IMR-90 (cell line): Measurements from ENCODE around the gene CCDC83. TPM values are rescaled to one million over a fixed set of nuclear protein-coding genes. Genes with fewer than 3 reads are reported as not detected.

Source experiments
- ATAC-seq: fragments of 200-7000 bp; cut with Tn5 transposase; 2 replicates; pipeline ENCODE4 v1.9.1; 2020; ENCODE audit warnings: low read depth, mild to moderate bottlenecking, moderate library complexity
- BruUV-seq: library from RNA; stranded (reverse); fragments of 400-500 nt; replicated peaks from 2 replicates; lab custom pipeline; 2021; lab: Mats Ljungman, UMichigan
- CTCF ChIA-PET: fragments of 300-600 bp; formaldehyde crosslinking; extraction: SDS; loops from one replicate; lab custom pipeline; 2021; ENCODE audit warnings: antibody characterized with exemption; lab: Yijun Ruan, JAX
- POLR2A ChIA-PET: fragments of 300-600 bp; sonication (Branson Sonifier 250); formaldehyde crosslinking; loops from one replicate; lab custom pipeline; 2022; ENCODE audit warnings: antibody characterized with exemption; ENCODE audit not compliant: unreplicated experiment; lab: Charles Lee
- DNase-seq: peaks from one replicate; pipeline ENCODE4 v3.0.0; 2013
- H2AFZ ChIP-seq: replicated peaks from 2 replicates; pipeline ENCODE3; 2013; ENCODE audit warnings: low read length, mild to moderate bottlenecking; ENCODE audit not compliant: poor library complexity
- H2AK5ac ChIP-seq: 2 replicates; pipeline ENCODE4 v1.6.1; 2013; ENCODE audit warnings: low read depth, low read length, inconsistent platforms
- H2AK9ac ChIP-seq: replicated peaks from 2 replicates; pipeline ENCODE3; 2013; ENCODE audit warnings: mild to moderate bottlenecking, low read depth, low read length, moderate library complexity; ENCODE audit not compliant: poor library complexity
- H2BK120ac ChIP-seq: 2 replicates; pipeline ENCODE4 v1.6.1; 2013; ENCODE audit warnings: low read depth, low read length, inconsistent platforms
- H2BK15ac ChIP-seq: 3 replicates; pipeline ENCODE4 v1.6.1; 2013; ENCODE audit warnings: low read depth, low read length, inconsistent platforms
- H2BK20ac ChIP-seq: 2 replicates; pipeline ENCODE4 v1.6.1; 2013; ENCODE audit warnings: low read depth, mild to moderate bottlenecking, inconsistent platforms, low read length, moderate library complexity
- H2BK5ac ChIP-seq: 2 replicates; pipeline ENCODE4 v1.6.1; 2013; ENCODE audit warnings: mild to moderate bottlenecking, low read depth, low read length, inconsistent platforms; ENCODE audit not compliant: poor library complexity, severe bottlenecking
- H3K14ac ChIP-seq: replicated peaks from 2 replicates; pipeline ENCODE4 v1.6.1; 2013; ENCODE audit warnings: low read depth, low read length, inconsistent platforms
- H3K18ac ChIP-seq: 2 replicates; pipeline ENCODE4 v1.6.1; 2013; ENCODE audit warnings: low read depth, low read length, control low read depth
- H3K23ac ChIP-seq: 2 replicates; pipeline ENCODE4 v1.6.1; 2013; ENCODE audit warnings: low read depth, low read length, inconsistent platforms
- H3K27ac ChIP-seq: 2 replicates; pipeline ENCODE4 v1.5.1; 2013; ENCODE audit warnings: mild to moderate bottlenecking, control low read depth, low read length; ENCODE audit not compliant: insufficient read depth
- H3K27me3 ChIP-seq: 2 replicates; pipeline ENCODE4 v1.6.1; 2013; ENCODE audit warnings: low read length; ENCODE audit not compliant: control insufficient read depth, insufficient read depth
- H3K36me3 ChIP-seq: 2 replicates; pipeline ENCODE4 v1.6.1; 2013; ENCODE audit warnings: low read length, mixed read lengths; ENCODE audit not compliant: control insufficient read depth, insufficient read depth
- H3K4ac ChIP-seq: 2 replicates; pipeline ENCODE4 v1.6.1; 2013; ENCODE audit warnings: low read depth, low read length, inconsistent platforms
- H3K4me1 ChIP-seq: 2 replicates; pipeline ENCODE4 v1.6.1; 2013; ENCODE audit warnings: low read length, mixed read lengths; ENCODE audit not compliant: control insufficient read depth, insufficient read depth
- H3K4me2 ChIP-seq: 2 replicates; pipeline ENCODE4 v1.6.1; 2013; ENCODE audit warnings: low read depth, mild to moderate bottlenecking, control low read depth, low read length, moderate library complexity
- H3K4me3 ChIP-seq: 2 replicates; pipeline ENCODE4 v1.5.1; 2013; ENCODE audit warnings: low read depth, mild to moderate bottlenecking, control low read depth, low read length, moderate library complexity; ENCODE audit not compliant: insufficient read depth
- H3K56ac ChIP-seq: 2 replicates; pipeline ENCODE4 v1.6.1; 2013; ENCODE audit warnings: low read length, inconsistent platforms; ENCODE audit not compliant: insufficient read depth; ENCODE audit errors: extremely low read depth
- H3K79me1 ChIP-seq, 2 experiments: 2 replicates each; pipeline ENCODE4 v1.6.1; 2013; ENCODE audit warnings: low read length in 2 of 2, inconsistent platforms in 1 of 2, low read depth in 1 of 2
- H3K9ac ChIP-seq: 2 replicates; pipeline ENCODE4 v1.6.1; 2013; ENCODE audit warnings: low read depth, low read length, control low read depth
- H3K9me1 ChIP-seq: 2 replicates; pipeline ENCODE4 v1.6.1; 2013; ENCODE audit warnings: low read length, inconsistent platforms; ENCODE audit not compliant: insufficient read depth
- H3K9me3 ChIP-seq: 2 replicates; pipeline ENCODE4 v1.6.1; 2013; ENCODE audit warnings: low read length; ENCODE audit not compliant: control insufficient read depth, insufficient read depth
- H4K20me1 ChIP-seq: 2 replicates; pipeline ENCODE4 v1.6.1; 2013; ENCODE audit warnings: low read length, inconsistent platforms; ENCODE audit not compliant: insufficient read depth
- H4K5ac ChIP-seq: 2 replicates; pipeline ENCODE4 v1.6.1; 2013; ENCODE audit warnings: mild to moderate bottlenecking, low read depth, low read length, control low read depth
- H4K8ac ChIP-seq, 2 experiments: 2 replicates each; pipeline ENCODE4 v1.6.1; 2013; ENCODE audit warnings: low read depth in 2 of 2, low read length in 2 of 2, control low read depth in 1 of 2, inconsistent platforms in 1 of 2
- H4K91ac ChIP-seq: 2 replicates; pipeline ENCODE4 v1.6.1; 2013; ENCODE audit warnings: low read depth, low read length, inconsistent platforms; ENCODE audit not compliant: insufficient read depth
- CHD1 ChIP-seq: IDR thresholded peaks from 2 replicates; pipeline ENCODE4 v1.6.1; 2012; ENCODE audit warnings: low read depth, low read length, improper control_type of control experiment
- MAFK ChIP-seq: IDR thresholded peaks from 2 replicates; pipeline ENCODE4 v1.6.1; 2012; ENCODE audit warnings: low read depth, low read length, improper control_type of control experiment
- MXI1 ChIP-seq: IDR thresholded peaks from 2 replicates; pipeline ENCODE4 v1.6.1; 2012; ENCODE audit warnings: low read depth, mild to moderate bottlenecking, low read length, moderate library complexity, borderline replicate concordance
- RAD21 ChIP-seq: IDR thresholded peaks from 2 replicates; pipeline ENCODE4 v1.6.1; 2012; ENCODE audit warnings: low read length, improper control_type of control experiment
- RCOR1 ChIP-seq: IDR thresholded peaks from 2 replicates; pipeline ENCODE4 v1.6.1; 2012; ENCODE audit warnings: mild to moderate bottlenecking, low read length, improper control_type of control experiment; ENCODE audit not compliant: insufficient replicate concordance
- RFX5 ChIP-seq: IDR thresholded peaks from 2 replicates; pipeline ENCODE4 v1.8.0; 2012; ENCODE audit warnings: low read depth, mild to moderate bottlenecking, low read length, moderate library complexity
- WGBS, 2 experiments: methylation state at CpG; one replicate each; pipeline versions ENCODE4 v1.1.5 to v1.1.7; 2013; ENCODE audit warnings: missing lambda C conversion rate in 2 of 2; ENCODE audit not compliant: insufficient read length in 1 of 2; ENCODE audit errors: extremely low coverage in 2 of 2; 5-methylcytosine and 5-hydroxymethylcytosine counted together
- dilution Hi-C: fragments of 300-500 bp; cut with HindIII; formaldehyde crosslinking; loops from one replicate; pipeline ENCODE4 v1.14.3; 2018; ENCODE audit warnings: low sequenced_read_pairs; ENCODE audit not compliant: unreplicated experiment
- in situ Hi-C: fragments of 300-500 bp; cut with MboI; formaldehyde crosslinking; loops from 3 replicates; pipeline ENCODE4 v1.14.3; 2019; ENCODE audit warnings: low sequenced_read_pairs, inconsistent platforms, mixed read lengths
- intact Hi-C: fragments of 100-400 bp; cut with micrococcal nuclease; formaldehyde crosslinking; loops from 2 replicates; pipeline ENCODE4 v1.10.0; 2022
- polyA plus RNA-seq, 3 experiments: library from polyadenylated mRNA; depleted of rRNA; stranded (reverse); fragments of >200 nt; gene quantifications; 2 replicates each; pipeline ENCODE4 v1.2.3, GENCODE V29; 2012; ENCODE audit warnings: low replicate concordance in 1 of 3
- total RNA-seq: library from RNA; depleted of rRNA; stranded (reverse); fragments of >200 nt; gene quantifications from 2 replicates; pipeline ENCODE4 v1.2.3, GENCODE V29; 2012
- TF ChIP-seq, protein P1 (sequence below): fragments of 150-350 bp; IDR thresholded peaks from 2 replicates; pipeline ENCODE4 v1.6.1; 2017; ENCODE audit warnings: mild to moderate bottlenecking, antibody characterized with exemption, low read length, low read depth

The CCDC83 gene
- total and polyA plus RNA-seq, 2 of the 4 experiments (the other 2 are of a cell fraction): not detected

DNA sequence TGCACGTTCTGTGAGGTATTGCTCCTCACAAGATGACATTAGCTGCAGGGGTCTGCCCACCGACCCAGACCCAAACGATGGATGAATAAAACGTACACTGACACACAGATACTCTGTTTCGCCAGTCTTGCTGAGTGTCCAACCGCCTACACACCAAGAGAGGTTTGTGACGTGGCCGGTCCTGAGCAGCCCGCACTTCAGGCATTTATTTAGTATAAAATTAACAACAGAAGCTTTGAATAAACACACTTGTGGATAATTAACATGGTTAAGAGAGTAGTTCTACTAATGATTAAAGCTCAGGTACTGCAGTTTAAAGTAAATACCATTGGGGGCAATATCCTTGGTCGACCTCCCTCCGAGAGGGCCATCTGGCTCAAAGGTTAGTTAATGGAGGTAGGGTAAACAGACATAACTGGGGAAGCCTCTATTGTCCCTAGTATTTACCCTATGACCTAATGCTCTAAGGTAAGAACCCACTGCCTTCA lies 75.7 kb downstream of the CCDC83 start:
- DNase-seq (no peak), ATAC-seq (no peak)
- H4K8ac ChIP-seq: no peak overlapping the region
- no peak overlapping the region for H3K14ac ChIP-seq
- H3K9me3 ChIP-seq: no peaks in the 10 kb centered on the region
- H2BK20ac ChIP-seq: no peak overlapping the region
- H3K9ac ChIP-seq: no peak overlapping the region
- H3K36me3 ChIP-seq: no peaks in the 10 kb centered on the region
- H2BK120ac ChIP-seq: no peak overlapping the region
- intact Hi-C loops: no loop called here
- no peak overlapping the region for H3K4ac ChIP-seq
- H3K4me2 ChIP-seq: no peak overlapping the region
- no peak overlapping the region for H3K4me3 ChIP-seq
- CTCF ChIA-PET: no interaction called here
- H4K91ac ChIP-seq: no peak overlapping the region
- POLR2A ChIA-PET: no interaction called here
- H3K56ac ChIP-seq: no peak overlapping the region
- no peak overlapping the region for H2BK15ac ChIP-seq
- in situ Hi-C loops: no loop called here
- no peaks in the 10 kb centered on the region for H3K4me1 ChIP-seq
- no peaks in the 10 kb centered on the region for H3K79me1 ChIP-seq
- H2AK9ac ChIP-seq: no peak overlapping the region
- no peaks in the 10 kb centered on the region for H4K20me1 ChIP-seq
- 100% methylated on average over 1 of the region's 11 CpGs; no CpG with 5 or more reads in 1 of the 2 experiments for WGBS, 2 experiments
- no peak overlapping the region for H3K23ac ChIP-seq
- no peak overlapping the region for H4K5ac ChIP-seq
- no peak overlapping the region for H3K27ac ChIP-seq
- no peaks in the 10 kb centered on the region for H3K27me3 ChIP-seq
- no peak overlapping the region for H2AFZ ChIP-seq
- no peak overlapping the region for H2AK5ac ChIP-seq
- no peaks in the 10 kb centered on the region for H3K9me1 ChIP-seq
- BruUV-seq: no TSS peak
- H3K18ac ChIP-seq: no peak overlapping the region
- TF ChIP-seq RFX5 (no peak), MXI1 (no peak), MAFK (no peak), CHD1 (no peak), RAD21 (no peak), RCOR1 (no peak)
- TF ChIP-seq, protein P1, sequence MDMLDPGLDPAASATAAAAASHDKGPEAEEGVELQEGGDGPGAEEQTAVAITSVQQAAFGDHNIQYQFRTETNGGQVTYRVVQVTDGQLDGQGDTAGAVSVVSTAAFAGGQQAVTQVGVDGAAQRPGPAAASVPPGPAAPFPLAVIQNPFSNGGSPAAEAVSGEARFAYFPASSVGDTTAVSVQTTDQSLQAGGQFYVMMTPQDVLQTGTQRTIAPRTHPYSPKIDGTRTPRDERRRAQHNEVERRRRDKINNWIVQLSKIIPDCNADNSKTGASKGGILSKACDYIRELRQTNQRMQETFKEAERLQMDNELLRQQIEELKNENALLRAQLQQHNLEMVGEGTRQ: no peak
- H2BK5ac ChIP-seq: no peak overlapping the region
- dilution Hi-C loops: no loop called here
